C4-2B (cell line): Measurements from ENCODE around the gene ANKIB1.

ENCODE experiments used
- ZFX ChIP-seq: fragments of 450-650 bp; IDR thresholded peaks from 2 replicates; pipeline ENCODE4 v1.6.1; 2017
- TF ChIP-seq, protein P1 (sequence below): fragments of 450-650 bp; conservative IDR thresholded peaks from 2 replicates; pipeline ENCODE4 v1.5.1; 2017; ENCODE audit warnings: mild to moderate bottlenecking

DNA sequence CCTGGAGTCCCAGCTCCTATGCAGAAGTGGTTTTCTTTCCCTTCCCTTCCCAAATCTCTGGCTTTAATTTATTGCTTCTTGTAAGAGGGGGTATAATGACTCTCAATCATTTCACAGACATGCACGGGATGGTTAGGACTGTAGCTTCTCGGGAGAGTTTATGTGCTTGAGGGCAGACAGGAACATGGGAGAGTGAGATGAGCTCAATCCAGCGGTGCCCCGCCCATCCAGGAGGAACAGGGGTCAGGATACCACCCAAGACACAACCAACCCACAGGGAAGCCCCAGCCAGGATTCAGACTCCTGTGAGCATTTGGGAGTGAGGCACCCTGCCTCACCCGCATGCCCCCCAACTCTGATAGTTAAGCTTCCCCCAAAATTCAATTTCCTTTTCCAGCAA lies 167.8 kb downstream of the ANKIB1 start:
- TF ChIP-seq, protein P1, sequence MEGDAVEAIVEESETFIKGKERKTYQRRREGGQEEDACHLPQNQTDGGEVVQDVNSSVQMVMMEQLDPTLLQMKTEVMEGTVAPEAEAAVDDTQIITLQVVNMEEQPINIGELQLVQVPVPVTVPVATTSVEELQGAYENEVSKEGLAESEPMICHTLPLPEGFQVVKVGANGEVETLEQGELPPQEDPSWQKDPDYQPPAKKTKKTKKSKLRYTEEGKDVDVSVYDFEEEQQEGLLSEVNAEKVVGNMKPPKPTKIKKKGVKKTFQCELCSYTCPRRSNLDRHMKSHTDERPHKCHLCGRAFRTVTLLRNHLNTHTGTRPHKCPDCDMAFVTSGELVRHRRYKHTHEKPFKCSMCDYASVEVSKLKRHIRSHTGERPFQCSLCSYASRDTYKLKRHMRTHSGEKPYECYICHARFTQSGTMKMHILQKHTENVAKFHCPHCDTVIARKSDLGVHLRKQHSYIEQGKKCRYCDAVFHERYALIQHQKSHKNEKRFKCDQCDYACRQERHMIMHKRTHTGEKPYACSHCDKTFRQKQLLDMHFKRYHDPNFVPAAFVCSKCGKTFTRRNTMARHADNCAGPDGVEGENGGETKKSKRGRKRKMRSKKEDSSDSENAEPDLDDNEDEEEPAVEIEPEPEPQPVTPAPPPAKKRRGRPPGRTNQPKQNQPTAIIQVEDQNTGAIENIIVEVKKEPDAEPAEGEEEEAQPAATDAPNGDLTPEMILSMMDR: no peak
- TF ChIP-seq ZFX: no peak
